ENCODE results near the gene BICD2. TPM values are rescaled to one million over a fixed set of nuclear protein-coding genes. Genes with fewer than 3 reads are reported as not detected.

BICD2 gene
- total and polyA plus RNA-seq, 7 donors: 5.4 to 38.5 (median 30.6) TPM

GRCh38 chr9:92707530-92707929 is 57.1 kb downstream of the BICD2 start:
- H3K27me3 ChIP-seq: no peaks in the 10 kb centered on the region
- H3K36me3 ChIP-seq: peaks cover 0 to 35% (median 10%) of the 10 kb centered on the region in 4 donors
- no peak for DNase-seq
- intact Hi-C loops (cut with DNase I): no loop called here
- TF ChIP-seq, protein P1, sequence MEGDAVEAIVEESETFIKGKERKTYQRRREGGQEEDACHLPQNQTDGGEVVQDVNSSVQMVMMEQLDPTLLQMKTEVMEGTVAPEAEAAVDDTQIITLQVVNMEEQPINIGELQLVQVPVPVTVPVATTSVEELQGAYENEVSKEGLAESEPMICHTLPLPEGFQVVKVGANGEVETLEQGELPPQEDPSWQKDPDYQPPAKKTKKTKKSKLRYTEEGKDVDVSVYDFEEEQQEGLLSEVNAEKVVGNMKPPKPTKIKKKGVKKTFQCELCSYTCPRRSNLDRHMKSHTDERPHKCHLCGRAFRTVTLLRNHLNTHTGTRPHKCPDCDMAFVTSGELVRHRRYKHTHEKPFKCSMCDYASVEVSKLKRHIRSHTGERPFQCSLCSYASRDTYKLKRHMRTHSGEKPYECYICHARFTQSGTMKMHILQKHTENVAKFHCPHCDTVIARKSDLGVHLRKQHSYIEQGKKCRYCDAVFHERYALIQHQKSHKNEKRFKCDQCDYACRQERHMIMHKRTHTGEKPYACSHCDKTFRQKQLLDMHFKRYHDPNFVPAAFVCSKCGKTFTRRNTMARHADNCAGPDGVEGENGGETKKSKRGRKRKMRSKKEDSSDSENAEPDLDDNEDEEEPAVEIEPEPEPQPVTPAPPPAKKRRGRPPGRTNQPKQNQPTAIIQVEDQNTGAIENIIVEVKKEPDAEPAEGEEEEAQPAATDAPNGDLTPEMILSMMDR (IDR thresholded peaks at IDR 0.05): no peak
- TF ChIP-seq POLR2A (IDR thresholded peaks at IDR 0.05): no peak
- no peak for TF ChIP-seq POLR2AphosphoS5 (IDR thresholded peaks at IDR 0.05)
- no peak for TF ChIP-seq EP300 (IDR thresholded peaks at IDR 0.05)
- H3K9me3 ChIP-seq: no peaks in the 10 kb centered on the region
- no peaks in the 10 kb centered on the region for H3K4me1 ChIP-seq
- no peak overlapping the region for H3K4me3 ChIP-seq
- H3K27ac ChIP-seq: no peak overlapping the region

- no peak overlapping the region for H3K4me3 ChIP-seq
- H3K9me3 ChIP-seq: no peaks in the 10 kb centered on the region
- no peaks in the 10 kb centered on the region for H3K27me3 ChIP-seq
- TF ChIP-seq, protein P1 (IDR thresholded peaks at IDR 0.05): peak in 2 of 4 experiments; percentile 11 to 39
- TF ChIP-seq EP300 (IDR thresholded peaks at IDR 0.05): no peak
- no peak for TF ChIP-seq POLR2A (IDR thresholded peaks at IDR 0.05)
- WGBS, 2 donors: 61 to 62% methylated on average over 3 of the region's 3 CpGs
- peaks cover 0 to 23% (median 10%) of the 10 kb centered on the region in 4 donors for H3K36me3 ChIP-seq
- H3K27ac ChIP-seq: no peak overlapping the region
- DNase-seq: no peak
- intact Hi-C loops (cut with DNase I): no loop called here
- H3K4me1 ChIP-seq: no peaks in the 10 kb centered on the region
Measured at GRCh38 chr9:92706218-92706940, 58.3 kb downstream of the BICD2 start.

- 82 to 84% methylated on average over 2 of the region's 2 CpGs for WGBS, 2 donors
- intact Hi-C loops (cut with DNase I): no loop called here
Measured at GRCh38 chr9:92704528-92704927, 60.1 kb downstream of the BICD2 start.

DNA sequence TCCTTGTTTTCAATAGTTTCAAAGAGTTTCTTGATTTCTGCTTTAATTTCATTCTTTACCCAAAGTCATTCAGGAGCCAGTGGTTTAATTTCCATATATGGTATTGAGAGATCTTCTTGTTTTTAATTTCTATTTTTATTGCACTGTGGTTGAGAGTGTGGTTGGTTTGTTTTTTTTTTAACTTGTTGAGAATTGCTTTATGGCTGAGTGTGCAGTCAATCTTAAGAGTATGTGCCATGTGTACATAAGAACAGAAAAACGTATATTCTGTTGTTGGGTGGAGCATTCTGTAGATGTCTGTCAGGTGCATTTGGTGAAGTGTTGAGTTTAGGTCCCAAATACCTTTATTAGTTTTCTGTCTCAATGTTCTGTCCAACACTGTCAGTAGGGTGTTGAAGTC is 68.0 kb downstream of the BICD2 start:
- H3K9me3 ChIP-seq: peaks cover 0 to 4% (median 2%) of the 10 kb centered on the region in 4 donors
- intact Hi-C loops (cut with DNase I): no loop called here
- no peak overlapping the region for H3K4me3 ChIP-seq
- H3K4me1 ChIP-seq: no peaks in the 10 kb centered on the region
- no peak for DNase-seq
- TF ChIP-seq, protein P1 (IDR thresholded peaks at IDR 0.05): no peak
- TF ChIP-seq POLR2A (IDR thresholded peaks at IDR 0.05): no peak
- TF ChIP-seq EP300 (IDR thresholded peaks at IDR 0.05): no peak
- TF ChIP-seq POLR2AphosphoS5 (IDR thresholded peaks at IDR 0.05): no peak
- WGBS, 2 donors: 13 to 36% methylated on average over 1 of the region's 1 CpG
- H3K36me3 ChIP-seq: no peaks in the 10 kb centered on the region
- no peak overlapping the region for H3K27ac ChIP-seq
- no peaks in the 10 kb centered on the region for H3K27me3 ChIP-seq

More at GRCh38 chr9:92704528-92704927, 60.1 kb downstream of the BICD2 start:
- TF ChIP-seq, protein P1 (IDR thresholded peaks at IDR 0.05): no peak
- no peak for TF ChIP-seq POLR2A (IDR thresholded peaks at IDR 0.05)
- no peak for TF ChIP-seq EP300 (IDR thresholded peaks at IDR 0.05)
- no peak for TF ChIP-seq POLR2AphosphoS5 (IDR thresholded peaks at IDR 0.05)
- peaks cover 0 to 5% (median 0%) of the 10 kb centered on the region in 4 donors for H3K36me3 ChIP-seq
- H3K27ac ChIP-seq: no peak overlapping the region
- H3K27me3 ChIP-seq: no peaks in the 10 kb centered on the region
- no peaks in the 10 kb centered on the region for H3K4me1 ChIP-seq
- DNase-seq: no peak
- H3K9me3 ChIP-seq: no peaks in the 10 kb centered on the region
- no peak overlapping the region for H3K4me3 ChIP-seq
